Tibial nerve (tissue), 4 donors: ENCODE data around the gene RAB11FIP4. TPM values are rescaled to one million over a fixed set of nuclear protein-coding genes. Genes with fewer than 3 reads are reported as not detected.

Experiments
- DNase-seq, 2 donors: peaks; one replicate each; pipeline ENCODE4 v3.0.0-alpha.2; 2019; ENCODE audit warnings: low spot score in 2 of 2
- H3K27ac ChIP-seq, 4 donors: fragments of 200-600 bp; sonication (generic) in 3 of 4; one replicate each; pipeline ENCODE4 v1.5.1; 2017 to 2019; ENCODE audit warnings: mild to moderate bottlenecking in 1 of 4
- H3K27me3 ChIP-seq, 2 donors: fragments of 200-600 bp; sonication (generic) in 1 of 2; one replicate each; pipeline versions ENCODE4 v1.5.1 to v1.6.0; 2017 to 2019
- H3K36me3 ChIP-seq, 3 donors: fragments of 200-600 bp; sonication (generic); one replicate each; pipeline ENCODE4 v1.5.1; 2018 to 2019
- H3K4me1 ChIP-seq, 4 donors: fragments of 200-600 bp; sonication (generic) in 3 of 4; one replicate each; pipeline ENCODE4 v1.5.1; 2017 to 2019
- H3K4me3 ChIP-seq, 4 donors: fragments of 200-600 bp; sonication (generic) in 3 of 4; one replicate each; pipeline ENCODE4 v1.5.1; 2017 to 2019; ENCODE audit warnings: mild to moderate bottlenecking in 1 of 4, moderate library complexity in 1 of 4
- H3K9me3 ChIP-seq, 4 donors: fragments of 200-600 bp; sonication (generic) in 3 of 4; one replicate each; pipeline ENCODE4 v1.5.1; 2017 to 2019
- EP300 ChIP-seq, 2 donors: sonication (generic); formaldehyde crosslinking; IDR thresholded peaks; one replicate each; pipeline ENCODE4 v1.6.1; 2017; ENCODE audit warnings: antibody characterized with exemption in 2 of 2, mild to moderate bottlenecking in 1 of 2
- POLR2A ChIP-seq, 2 donors: fragments of 450-650 bp; IDR thresholded peaks; one replicate each; pipeline ENCODE4 v1.6.1; 2017; ENCODE audit warnings: antibody characterized with exemption in 2 of 2, mild to moderate bottlenecking in 2 of 2, moderate library complexity in 2 of 2
- WGBS, 2 donors: methylation state at CpG; one replicate each; pipeline ENCODE4 v1.1.5; 2018; 5-methylcytosine and 5-hydroxymethylcytosine counted together
- total RNA-seq, 4 donors: library from RNA; depleted of rRNA; stranded (reverse); fragments of >200 nt; gene quantifications; one replicate each; pipeline ENCODE4 v1.1.0, GENCODE V29; 2016
- TF ChIP-seq, protein P1 (sequence below), 5 experiments: fragments of 200-600 bp in 3 of 5; fragments of 450-650 bp in 2 of 5; sonication (generic) in 3 of 5; IDR thresholded peaks; one replicate each; pipeline ENCODE4 v1.5.1; 2016 to 2019; ENCODE audit warnings: antibody characterized with exemption in 5 of 5, mild to moderate bottlenecking in 3 of 5, moderate library complexity in 2 of 5

Gene RAB11FIP4
- total RNA-seq, 4 donors from 2014 or later, result 2.7 to 6.9 (median 4.1) TPM

DNA sequence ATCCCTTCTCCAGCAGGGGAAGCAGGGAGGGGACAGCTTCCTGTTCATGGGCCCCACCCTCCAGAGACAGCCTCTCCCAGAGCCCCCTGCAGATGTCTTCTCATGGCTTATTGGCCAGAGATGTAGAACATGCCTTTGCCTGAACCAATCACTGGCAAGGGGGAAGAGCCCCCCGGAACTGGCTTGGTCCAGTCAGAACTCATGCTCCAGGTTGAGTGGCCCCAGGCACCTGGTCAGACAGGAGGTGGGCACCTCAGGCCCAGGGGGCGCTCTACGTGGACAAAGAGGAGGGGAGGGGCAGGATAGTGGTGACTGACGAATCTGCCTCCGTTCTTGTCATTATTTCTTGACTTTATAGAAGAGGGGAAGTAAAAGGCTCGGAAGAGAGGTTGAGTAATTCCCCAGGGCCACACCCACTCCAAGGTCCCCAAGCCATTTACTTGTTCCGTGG is 23.6 kb downstream of the RAB11FIP4 start:
- TF ChIP-seq EP300 (IDR thresholded peaks at IDR 0.05) (no peak), POLR2A (IDR thresholded peaks at IDR 0.05) (no peak)
- TF ChIP-seq, protein P1, sequence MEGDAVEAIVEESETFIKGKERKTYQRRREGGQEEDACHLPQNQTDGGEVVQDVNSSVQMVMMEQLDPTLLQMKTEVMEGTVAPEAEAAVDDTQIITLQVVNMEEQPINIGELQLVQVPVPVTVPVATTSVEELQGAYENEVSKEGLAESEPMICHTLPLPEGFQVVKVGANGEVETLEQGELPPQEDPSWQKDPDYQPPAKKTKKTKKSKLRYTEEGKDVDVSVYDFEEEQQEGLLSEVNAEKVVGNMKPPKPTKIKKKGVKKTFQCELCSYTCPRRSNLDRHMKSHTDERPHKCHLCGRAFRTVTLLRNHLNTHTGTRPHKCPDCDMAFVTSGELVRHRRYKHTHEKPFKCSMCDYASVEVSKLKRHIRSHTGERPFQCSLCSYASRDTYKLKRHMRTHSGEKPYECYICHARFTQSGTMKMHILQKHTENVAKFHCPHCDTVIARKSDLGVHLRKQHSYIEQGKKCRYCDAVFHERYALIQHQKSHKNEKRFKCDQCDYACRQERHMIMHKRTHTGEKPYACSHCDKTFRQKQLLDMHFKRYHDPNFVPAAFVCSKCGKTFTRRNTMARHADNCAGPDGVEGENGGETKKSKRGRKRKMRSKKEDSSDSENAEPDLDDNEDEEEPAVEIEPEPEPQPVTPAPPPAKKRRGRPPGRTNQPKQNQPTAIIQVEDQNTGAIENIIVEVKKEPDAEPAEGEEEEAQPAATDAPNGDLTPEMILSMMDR (IDR thresholded peaks at IDR 0.05), result no peak
- peak overlapping the region in 3 of 4 donors; percentile 34 to 96 (median 89) for H3K27ac ChIP-seq
- H3K4me1 ChIP-seq, result peaks cover 0 to 46% (median 27%) of the 10 kb centered on the region in 4 donors
- H3K36me3 ChIP-seq, result no peaks in the 10 kb centered on the region
- WGBS, 2 donors, result 51 to 54% methylated on average over 7 of the region's 7 CpGs
- no peaks in the 10 kb centered on the region for H3K9me3 ChIP-seq
- no peaks in the 10 kb centered on the region for H3K27me3 ChIP-seq
- no peak overlapping the region for H3K4me3 ChIP-seq
- no peak for DNase-seq

DNA sequence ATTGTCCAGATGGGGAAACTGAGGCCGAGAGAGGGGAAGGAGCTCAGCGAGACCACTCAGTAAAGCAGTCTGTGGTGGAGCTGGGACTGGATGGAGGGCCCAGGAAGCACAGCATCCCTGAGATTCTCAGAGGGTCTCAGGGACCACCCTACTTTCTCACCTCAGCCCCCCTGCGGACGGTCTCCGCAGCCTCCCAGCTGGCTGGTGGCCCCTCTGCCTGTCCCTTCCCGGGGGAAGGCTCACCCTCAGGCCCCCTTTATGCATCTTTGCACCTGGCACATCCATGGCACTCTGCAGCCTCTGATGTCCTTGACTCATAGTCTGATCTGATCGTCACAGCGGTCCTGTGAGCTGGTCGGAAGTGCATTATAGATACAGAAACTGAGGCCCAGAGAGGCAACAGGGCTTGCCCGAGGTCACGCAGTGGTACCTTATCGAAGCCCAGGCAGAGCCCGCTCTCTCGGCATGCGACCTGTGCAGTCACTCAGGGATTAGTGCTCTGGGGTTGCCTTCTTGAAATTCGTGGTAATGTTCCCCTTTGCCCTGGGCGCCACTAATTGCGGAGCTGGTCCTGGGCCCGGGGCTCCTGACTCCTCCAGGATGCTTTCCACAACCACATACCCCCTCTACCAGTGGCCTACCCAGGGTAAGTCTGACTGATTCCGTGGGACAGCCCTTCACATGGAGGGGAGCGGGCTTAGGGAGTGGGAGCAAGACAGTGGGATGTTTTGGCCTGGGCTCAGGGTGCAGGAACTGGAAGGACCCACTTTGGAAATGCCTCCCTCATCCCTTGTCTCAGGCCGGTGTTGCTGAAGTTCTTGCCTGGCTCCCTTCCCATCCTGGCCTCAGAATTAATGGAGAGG is 24.4 kb downstream of the RAB11FIP4 start:
- Histone ChIP-seq H3K27me3 (no peaks in the 10 kb centered on the region), H3K9me3 (no peaks in the 10 kb centered on the region), H3K4me3 (no peak overlapping the region), H3K27ac (peak overlapping the region in 3 of 4 donors; percentile 63 to 96 (median 89)), H3K36me3 (no peaks in the 10 kb centered on the region), H3K4me1 (peaks cover 0 to 46% (median 27%) of the 10 kb centered on the region in 4 donors)
- no peak for TF ChIP-seq POLR2A (IDR thresholded peaks at IDR 0.05)
- 72 to 79% methylated on average over 19 to 20 of the region's 22 CpGs for whole genome bisulfite sequencing, 2 donors
- DNase-seq, result no peak

DNA sequence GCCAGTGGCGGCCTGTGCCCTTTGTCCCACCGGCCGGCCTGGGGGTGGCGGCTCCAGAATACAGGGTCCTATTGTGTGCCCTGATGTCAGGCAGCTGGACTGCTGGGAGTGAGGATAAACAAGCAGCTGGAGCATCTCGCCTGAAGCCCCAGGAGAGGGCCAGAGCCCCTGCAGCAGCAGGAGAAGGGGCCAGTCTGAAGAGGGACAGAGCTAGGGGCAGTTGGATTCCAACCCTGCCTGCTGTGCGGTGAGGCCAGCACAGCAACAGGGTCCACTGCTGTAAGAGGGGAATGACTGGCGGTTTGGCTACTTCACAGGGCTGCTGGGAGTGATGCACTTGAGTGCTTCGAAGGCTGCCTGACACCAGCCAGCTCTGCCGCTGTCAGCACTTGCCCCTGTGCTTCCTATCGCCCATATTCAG is 25.0 kb downstream of the RAB11FIP4 start:
- Histone ChIP-seq H3K36me3 (no peaks in the 10 kb centered on the region), H3K4me3 (no peak overlapping the region), H3K9me3 (no peaks in the 10 kb centered on the region), H3K27ac (peak overlapping the region in 3 of 4 donors; percentile 63 to 96 (median 89)), H3K27me3 (no peaks in the 10 kb centered on the region), H3K4me1 (peaks cover 0 to 46% (median 27%) of the 10 kb centered on the region in 4 donors)
- peak; percentile 9 to 56 for DNase-seq
- 26 to 28% methylated on average over 9 to 10 of the region's 10 CpGs for WGBS, 2 donors
- TF ChIP-seq EP300 (IDR thresholded peaks at IDR 0.05), result peak in 1 of 2 donors; percentile 74
- TF ChIP-seq, protein P1 (IDR thresholded peaks at IDR 0.05), result no peak

DNA sequence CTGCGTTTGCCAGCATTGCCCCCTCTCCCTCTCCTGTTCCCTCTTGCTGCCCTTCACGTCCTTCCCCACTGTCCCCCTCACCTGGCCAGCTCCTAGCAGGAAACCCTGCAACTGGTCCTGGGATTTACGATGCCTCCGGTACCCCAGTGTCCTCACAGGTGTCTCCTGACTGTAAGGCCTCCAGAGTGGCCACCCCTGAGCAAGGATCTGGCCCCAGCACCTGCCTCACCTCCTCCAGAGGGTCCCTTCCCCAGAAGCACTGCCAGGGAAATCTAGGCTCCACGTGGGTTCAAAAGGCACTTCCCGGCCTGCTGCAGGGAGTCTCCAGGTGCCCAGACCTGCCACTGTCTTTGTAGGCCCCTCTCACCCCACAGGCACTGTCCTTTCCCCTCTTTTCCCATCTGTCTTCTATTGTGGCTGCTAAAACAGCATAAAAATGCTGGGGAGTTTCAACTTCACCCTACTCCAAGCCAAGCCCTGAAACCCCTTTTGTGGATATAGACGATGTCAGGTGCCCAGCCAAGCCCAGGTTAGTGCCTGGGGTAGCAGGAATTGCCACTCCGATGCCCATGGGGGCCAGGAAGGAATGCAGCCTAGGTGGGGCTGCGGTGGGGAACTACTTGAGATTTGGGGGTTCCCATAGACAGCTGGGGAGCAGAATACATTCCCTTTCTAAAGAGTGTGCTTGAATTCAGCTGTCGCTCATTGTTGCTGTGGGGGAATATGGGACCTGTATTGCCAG is 25.7 kb downstream of the RAB11FIP4 start:
- peak overlapping the region in 3 of 4 donors; percentile 63 to 96 (median 89) for H3K27ac ChIP-seq
- H3K27me3 ChIP-seq, result no peaks in the 10 kb centered on the region
- no peak overlapping the region for H3K4me3 ChIP-seq
- no peaks in the 10 kb centered on the region for H3K36me3 ChIP-seq
- WGBS, 2 donors, result 79% methylated on average over 10 of the region's 10 CpGs
- TF ChIP-seq POLR2A (IDR thresholded peaks at IDR 0.05), result no peak
- TF ChIP-seq, protein P1 (IDR thresholded peaks at IDR 0.05), result no peak
- TF ChIP-seq EP300 (IDR thresholded peaks at IDR 0.05), result no peak
- no peak for DNase-seq
- H3K9me3 ChIP-seq, result peaks cover 0 to 5% (median 0%) of the 10 kb centered on the region in 4 donors
- H3K4me1 ChIP-seq, result peaks cover 0 to 46% (median 27%) of the 10 kb centered on the region in 4 donors

DNA sequence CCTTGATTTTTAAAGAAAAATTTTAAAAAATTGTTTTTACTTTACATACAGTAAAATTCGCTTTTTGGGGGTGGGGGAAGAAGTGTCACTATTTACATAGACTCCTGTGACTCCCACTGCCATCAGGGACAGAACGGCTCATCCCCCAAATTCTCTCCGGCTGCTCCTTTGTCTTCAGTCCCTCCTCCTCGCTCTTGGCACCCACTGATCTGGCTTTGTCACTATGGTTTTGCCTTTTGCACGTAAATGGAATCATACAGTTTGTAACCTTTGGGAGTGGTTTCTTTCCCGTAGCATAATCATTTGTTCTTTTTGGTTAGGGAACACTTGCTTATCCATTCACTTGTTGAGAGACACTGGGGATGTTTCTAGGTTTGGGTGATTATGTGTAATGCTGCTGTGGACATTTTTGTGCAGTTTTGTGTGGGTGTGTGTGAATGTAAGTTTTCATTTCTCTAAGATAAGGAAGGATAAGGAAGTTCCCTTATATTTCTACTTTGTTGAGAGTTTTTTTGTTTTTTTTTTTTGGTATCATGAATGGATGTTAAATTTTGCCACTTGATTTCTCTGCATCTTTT is 27.4 kb downstream of the RAB11FIP4 start:
- H3K4me1 ChIP-seq, result peaks cover 0 to 36% (median 23%) of the 10 kb centered on the region in 4 donors
- H3K4me3 ChIP-seq, result no peak overlapping the region
- no peak for TF ChIP-seq EP300 (IDR thresholded peaks at IDR 0.05)
- TF ChIP-seq, protein P1 (IDR thresholded peaks at IDR 0.05), result no peak
- no peak for TF ChIP-seq POLR2A (IDR thresholded peaks at IDR 0.05)
- no peaks in the 10 kb centered on the region for H3K36me3 ChIP-seq
- peak overlapping the region in 2 of 4 donors; percentile 89 to 96 for H3K27ac ChIP-seq
- H3K27me3 ChIP-seq, result no peaks in the 10 kb centered on the region
- DNase-seq, result no peak
- WGBS, 2 donors, result 23 to 24% methylated on average over 6 of the region's 6 CpGs
- peaks cover 0 to 16% (median 0%) of the 10 kb centered on the region in 4 donors for H3K9me3 ChIP-seq
